Nephron progenitor cell (in vitro differentiated cells): ENCODE data around the gene DUSP28.

Experiments used
- DNase-seq: peaks from one replicate; pipeline ENCODE4 v3.0.0; 2021
- H3K27ac Mint-ChIP-seq: 2 replicates; pipeline ENCODE4 v1.8.0; 2021; ENCODE audit warnings: mild to moderate bottlenecking, moderate library complexity, mixed read lengths
- H3K27me3 Mint-ChIP-seq: 2 replicates; pipeline ENCODE4 v1.8.0; 2021; ENCODE audit warnings: mild to moderate bottlenecking, low read depth, mixed read lengths; ENCODE audit not compliant: poor library complexity
- H3K36me3 Mint-ChIP-seq: 2 replicates; pipeline ENCODE4 v1.8.0; 2021; ENCODE audit warnings: low read depth, mixed read lengths
- H3K4me1 Mint-ChIP-seq: 2 replicates; pipeline ENCODE4 v1.8.0; 2021; ENCODE audit warnings: mixed read lengths
- H3K4me3 Mint-ChIP-seq: 2 replicates; pipeline ENCODE4 v1.8.0; 2021; ENCODE audit warnings: mild to moderate bottlenecking, moderate library complexity, mixed read lengths
- H3K9me3 Mint-ChIP-seq: 2 replicates; pipeline ENCODE4 v1.8.0; 2021; ENCODE audit warnings: mild to moderate bottlenecking, moderate library complexity, mixed read lengths
- TF ChIP-seq, protein P1 (sequence below): fragments of 200-600 bp; sonication (generic); IDR thresholded peaks from 2 replicates; pipeline ENCODE4 v1.5.0; 2021; ENCODE audit warnings: antibody characterized with exemption

The DUSP28 gene, protein sequence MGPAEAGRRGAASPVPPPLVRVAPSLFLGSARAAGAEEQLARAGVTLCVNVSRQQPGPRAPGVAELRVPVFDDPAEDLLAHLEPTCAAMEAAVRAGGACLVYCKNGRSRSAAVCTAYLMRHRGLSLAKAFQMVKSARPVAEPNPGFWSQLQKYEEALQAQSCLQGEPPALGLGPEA

DNA sequence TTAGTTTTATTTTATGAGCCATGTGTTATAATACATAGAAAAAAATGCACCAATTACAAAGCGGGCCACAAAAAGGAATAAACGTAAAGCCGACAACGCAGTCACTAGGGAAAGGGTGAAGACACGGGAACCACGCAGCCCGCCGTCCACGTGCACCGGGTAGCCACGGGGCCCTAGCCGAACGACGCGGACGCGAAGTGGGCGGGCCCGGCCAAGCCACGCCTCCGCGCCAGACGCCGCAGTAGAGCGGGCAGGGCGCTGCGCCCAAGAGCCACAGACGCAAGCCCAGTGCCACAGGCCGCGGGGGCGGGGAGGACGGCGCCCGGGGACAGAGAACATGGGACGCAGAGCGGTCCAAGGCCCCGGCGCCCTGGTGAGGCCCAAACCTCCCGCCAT lies at the start of gene DUSP28:
Gene DUSP28 (plus strand): TSS at position 274 of the 396 bp plus-strand sequence. CDS start 328 bp downstream, outside the sequence.
- peak; percentile 87 for DNase-seq
- Mint-ChIP-seq H3K27ac (no peak within 1 kb of the TSS), H3K36me3 (peaks cover 13% of the 10 kb centered on the region), H3K4me1 (peaks cover 35% of the 10 kb centered on the region), H3K9me3 (no peaks in the 10 kb centered on the region), H3K27me3 (peaks cover 3% of the 10 kb centered on the region), H3K4me3 (peak within 1 kb of the TSS; percentile 82)
- TF ChIP-seq, protein P1, sequence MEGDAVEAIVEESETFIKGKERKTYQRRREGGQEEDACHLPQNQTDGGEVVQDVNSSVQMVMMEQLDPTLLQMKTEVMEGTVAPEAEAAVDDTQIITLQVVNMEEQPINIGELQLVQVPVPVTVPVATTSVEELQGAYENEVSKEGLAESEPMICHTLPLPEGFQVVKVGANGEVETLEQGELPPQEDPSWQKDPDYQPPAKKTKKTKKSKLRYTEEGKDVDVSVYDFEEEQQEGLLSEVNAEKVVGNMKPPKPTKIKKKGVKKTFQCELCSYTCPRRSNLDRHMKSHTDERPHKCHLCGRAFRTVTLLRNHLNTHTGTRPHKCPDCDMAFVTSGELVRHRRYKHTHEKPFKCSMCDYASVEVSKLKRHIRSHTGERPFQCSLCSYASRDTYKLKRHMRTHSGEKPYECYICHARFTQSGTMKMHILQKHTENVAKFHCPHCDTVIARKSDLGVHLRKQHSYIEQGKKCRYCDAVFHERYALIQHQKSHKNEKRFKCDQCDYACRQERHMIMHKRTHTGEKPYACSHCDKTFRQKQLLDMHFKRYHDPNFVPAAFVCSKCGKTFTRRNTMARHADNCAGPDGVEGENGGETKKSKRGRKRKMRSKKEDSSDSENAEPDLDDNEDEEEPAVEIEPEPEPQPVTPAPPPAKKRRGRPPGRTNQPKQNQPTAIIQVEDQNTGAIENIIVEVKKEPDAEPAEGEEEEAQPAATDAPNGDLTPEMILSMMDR = no peak

DNA sequence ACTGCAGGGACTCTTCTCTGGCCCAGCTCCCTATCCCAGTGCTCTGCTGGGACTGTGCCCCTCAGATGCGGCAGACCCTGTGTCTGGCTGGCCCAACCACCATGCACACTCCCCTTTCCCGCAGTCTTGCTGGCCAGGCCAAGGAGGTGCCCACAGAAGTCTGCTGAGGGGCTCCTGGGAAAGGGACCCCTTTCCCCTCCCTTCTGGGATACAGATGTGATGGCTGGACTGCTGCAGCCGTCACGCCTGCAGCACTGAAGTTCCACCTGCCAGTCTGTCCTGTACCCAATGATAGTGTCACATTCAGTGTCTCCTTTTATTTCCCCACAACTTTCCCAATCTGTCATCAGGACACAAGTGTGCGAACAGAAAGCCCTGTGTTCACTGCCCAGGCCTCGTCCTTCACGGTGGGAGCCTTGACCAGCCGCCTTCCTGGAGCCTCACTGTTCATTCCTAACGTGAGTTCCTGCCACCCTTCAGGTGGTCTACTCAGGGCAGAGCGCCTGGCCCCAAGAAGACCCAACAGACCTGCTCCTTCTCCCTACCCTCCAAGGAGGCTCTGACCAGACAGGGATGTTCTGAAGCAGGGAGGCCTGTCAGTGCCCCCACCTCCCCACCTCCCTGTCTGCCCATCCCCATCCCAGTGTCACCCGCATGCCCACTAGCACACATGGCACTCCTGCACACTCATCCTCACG lies 49.5 kb upstream of the DUSP28 start:
- H3K4me3 Mint-ChIP-seq = no peak overlapping the region
- peaks cover 5% of the 10 kb centered on the region for H3K36me3 Mint-ChIP-seq
- no peak overlapping the region for H3K27ac Mint-ChIP-seq
- H3K9me3 Mint-ChIP-seq = no peaks in the 10 kb centered on the region
- no peak for DNase-seq
- H3K27me3 Mint-ChIP-seq = peaks cover 13% of the 10 kb centered on the region
- H3K4me1 Mint-ChIP-seq = peaks cover 5% of the 10 kb centered on the region
- TF ChIP-seq, protein P1 = no peak

DNA sequence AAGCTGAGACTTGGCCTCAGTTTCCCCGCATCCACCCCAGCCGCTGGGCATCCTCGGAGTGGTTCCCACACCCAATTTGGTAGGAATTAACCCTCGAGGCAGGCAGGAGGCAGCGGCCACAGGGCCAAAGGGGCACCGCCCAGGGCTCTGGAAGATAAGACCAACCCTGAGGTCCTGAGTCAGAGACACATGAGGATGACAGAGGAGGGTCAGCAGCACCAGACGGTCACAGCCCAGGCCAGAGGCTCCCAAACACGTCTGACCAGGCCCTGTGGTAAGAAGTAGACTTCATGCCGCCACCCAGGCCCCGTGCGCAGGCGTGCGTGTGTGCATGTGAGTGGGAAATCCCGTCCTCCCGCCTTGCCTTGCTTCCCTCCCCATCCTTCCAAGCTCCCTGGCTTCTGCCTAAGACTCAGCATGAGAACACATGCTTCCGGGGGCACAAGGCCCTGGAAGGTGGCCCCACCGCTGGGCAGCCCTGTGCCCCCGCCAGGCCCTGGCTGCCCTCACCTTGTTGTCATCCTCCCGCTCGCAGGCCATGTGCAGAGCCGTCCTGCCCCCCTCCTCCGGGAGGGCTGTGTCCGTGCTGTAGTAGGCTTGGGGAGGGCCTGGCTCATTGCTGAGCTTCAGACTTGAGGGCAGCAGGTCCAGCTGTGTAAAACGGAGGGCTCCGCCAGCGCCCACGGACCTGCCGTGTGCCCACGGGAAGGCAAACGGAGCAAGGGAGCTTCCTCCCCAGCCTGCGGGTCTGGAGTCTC lies 48.6 kb upstream of the DUSP28 start:
- Mint-ChIP-seq H3K4me3 (no peak overlapping the region), H3K27ac (no peak overlapping the region), H3K4me1 (peaks cover 5% of the 10 kb centered on the region), H3K9me3 (no peaks in the 10 kb centered on the region), H3K36me3 (peaks cover 6% of the 10 kb centered on the region), H3K27me3 (peaks cover 13% of the 10 kb centered on the region)
- no peak for DNase-seq
- TF ChIP-seq, protein P1 = no peak

DNA sequence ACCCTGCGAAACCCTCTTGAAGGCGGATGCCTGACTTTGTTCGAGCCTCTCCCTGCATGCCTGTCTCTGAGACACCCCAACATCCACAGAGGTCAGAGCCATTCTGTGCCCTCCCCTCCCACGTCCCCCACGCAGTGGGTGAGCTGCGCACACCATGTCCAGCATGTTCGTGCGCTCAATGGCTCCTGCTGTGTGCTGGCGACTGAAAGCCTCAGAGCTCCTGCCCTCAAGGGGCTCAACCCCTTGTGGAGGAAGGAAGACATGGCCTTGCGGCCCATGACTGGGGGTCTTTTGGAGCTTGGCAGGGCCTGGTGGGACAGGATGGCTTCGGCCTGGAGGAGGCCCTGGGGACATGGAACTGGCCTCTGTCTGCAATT lies 48.1 kb upstream of the DUSP28 start:
- no peak overlapping the region for H3K4me3 Mint-ChIP-seq
- H3K27me3 Mint-ChIP-seq = peaks cover 13% of the 10 kb centered on the region
- H3K27ac Mint-ChIP-seq = no peak overlapping the region
- no peaks in the 10 kb centered on the region for H3K9me3 Mint-ChIP-seq
- H3K36me3 Mint-ChIP-seq = peaks cover 9% of the 10 kb centered on the region
- H3K4me1 Mint-ChIP-seq = peaks cover 5% of the 10 kb centered on the region
- TF ChIP-seq, protein P1 = no peak
- no peak for DNase-seq

DNA sequence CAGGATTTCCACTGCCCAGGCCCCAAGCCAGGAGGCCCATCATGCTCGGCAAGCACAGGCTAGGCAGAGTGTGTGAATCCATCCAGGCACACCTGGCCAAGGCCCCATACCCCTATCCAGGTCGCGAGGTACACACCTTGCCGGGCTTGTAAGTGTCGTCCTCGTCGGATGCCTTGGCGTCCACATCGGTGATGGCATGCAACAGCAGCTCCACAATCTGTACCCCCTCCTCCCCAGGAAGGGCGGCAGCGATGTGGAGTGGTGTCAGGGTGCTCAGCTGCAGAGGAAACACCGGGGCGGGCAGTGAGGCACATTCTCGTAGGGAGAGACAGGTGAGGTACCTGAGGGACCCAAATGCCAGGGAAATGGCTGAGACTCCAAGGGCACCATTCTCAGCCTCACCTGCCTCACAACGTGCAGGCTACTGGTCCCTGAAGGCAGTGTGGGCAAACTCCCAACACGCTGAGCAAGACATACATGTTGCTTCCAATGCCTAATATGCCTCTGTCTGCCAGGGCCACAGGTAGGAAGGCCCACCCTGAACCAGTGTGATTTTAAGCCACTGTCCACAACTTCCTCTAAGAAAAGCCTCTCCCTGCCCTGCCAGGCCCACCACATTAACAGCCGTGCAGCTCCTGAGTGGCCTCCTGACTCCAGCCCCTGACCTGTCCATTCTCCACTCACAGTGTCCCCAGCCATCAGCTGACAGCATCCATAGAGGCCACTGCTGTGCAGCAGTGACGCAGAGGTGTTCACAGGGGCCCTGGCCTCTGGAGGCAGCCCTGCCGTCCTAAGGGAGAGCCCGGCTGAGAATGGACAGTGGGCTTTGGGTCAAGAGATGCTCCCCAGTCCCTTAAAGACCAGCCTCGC lies 47.3 kb upstream of the DUSP28 start:
- H3K27me3 Mint-ChIP-seq = peaks cover 13% of the 10 kb centered on the region
- peaks cover under 1% of the 10 kb centered on the region for H3K9me3 Mint-ChIP-seq
- H3K27ac Mint-ChIP-seq = no peak overlapping the region
- TF ChIP-seq, protein P1 = no peak
- DNase-seq = no peak
- no peak overlapping the region for H3K4me3 Mint-ChIP-seq
- peaks cover 5% of the 10 kb centered on the region for H3K4me1 Mint-ChIP-seq
- peaks cover 12% of the 10 kb centered on the region for H3K36me3 Mint-ChIP-seq
